Gastrocnemius medialis (tissue), 4 donors: ENCODE measurements around the gene OBP2A.

ENCODE experiments used
- POLR2A ChIP-seq, 2 donors: fragments of 450-650 bp; IDR thresholded peaks; one replicate each; pipeline ENCODE4 v1.6.1; 2017; ENCODE audit warnings: antibody characterized with exemption in 2 of 2, mild to moderate bottlenecking in 2 of 2, moderate library complexity in 2 of 2
- TF ChIP-seq, protein P1 (sequence below), 5 experiments: fragments of 450-650 bp in 3 of 5; fragments of 200-600 bp in 2 of 5; sonication (generic) in 2 of 5; IDR thresholded peaks in 4 of 5; conservative IDR thresholded peaks in 1 of 5; 1 replicate in 4 of 5; 2 replicates in 1 of 5; pipeline ENCODE4 v1.5.1; 2016 to 2019; ENCODE audit warnings: antibody characterized with exemption in 5 of 5, mild to moderate bottlenecking in 3 of 5, moderate library complexity in 3 of 5

DNA sequence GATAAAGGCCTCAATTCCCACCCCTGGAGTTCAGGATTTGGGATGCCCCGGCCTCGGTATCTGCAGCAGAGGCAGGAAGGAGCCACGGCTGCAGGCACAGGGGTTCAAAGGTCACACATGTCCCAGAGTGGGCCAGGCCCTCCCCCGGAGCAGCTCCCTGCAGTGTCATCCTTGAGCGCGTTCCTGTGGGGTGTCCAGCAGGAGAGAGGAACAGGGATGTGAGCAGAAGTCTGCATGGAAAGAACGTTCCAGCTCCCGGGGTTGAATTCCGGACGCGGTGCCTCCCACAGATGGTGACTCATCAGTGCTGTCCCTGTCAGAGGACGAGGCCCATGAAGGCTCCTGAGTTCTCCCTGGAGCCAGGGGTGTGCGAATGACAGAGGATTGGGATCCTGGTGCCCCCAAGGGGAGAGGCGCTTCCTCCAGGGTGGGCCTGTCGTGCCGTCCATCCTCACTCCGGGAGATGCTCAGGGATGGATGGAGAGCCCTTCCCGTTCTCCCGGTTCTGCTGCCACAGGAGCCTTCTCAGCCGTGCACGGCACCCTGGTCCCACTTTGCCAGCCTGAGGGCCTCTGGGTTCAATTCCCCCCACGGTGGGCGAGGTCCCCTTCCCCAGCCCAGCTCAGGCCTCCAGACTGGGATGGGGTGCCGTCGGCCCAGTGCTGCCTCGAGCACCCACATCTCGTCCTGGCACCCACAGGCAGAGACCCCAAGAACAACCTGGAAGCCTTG, 21.6 kb upstream of the OBP2A start:
- TF ChIP-seq, protein P1, sequence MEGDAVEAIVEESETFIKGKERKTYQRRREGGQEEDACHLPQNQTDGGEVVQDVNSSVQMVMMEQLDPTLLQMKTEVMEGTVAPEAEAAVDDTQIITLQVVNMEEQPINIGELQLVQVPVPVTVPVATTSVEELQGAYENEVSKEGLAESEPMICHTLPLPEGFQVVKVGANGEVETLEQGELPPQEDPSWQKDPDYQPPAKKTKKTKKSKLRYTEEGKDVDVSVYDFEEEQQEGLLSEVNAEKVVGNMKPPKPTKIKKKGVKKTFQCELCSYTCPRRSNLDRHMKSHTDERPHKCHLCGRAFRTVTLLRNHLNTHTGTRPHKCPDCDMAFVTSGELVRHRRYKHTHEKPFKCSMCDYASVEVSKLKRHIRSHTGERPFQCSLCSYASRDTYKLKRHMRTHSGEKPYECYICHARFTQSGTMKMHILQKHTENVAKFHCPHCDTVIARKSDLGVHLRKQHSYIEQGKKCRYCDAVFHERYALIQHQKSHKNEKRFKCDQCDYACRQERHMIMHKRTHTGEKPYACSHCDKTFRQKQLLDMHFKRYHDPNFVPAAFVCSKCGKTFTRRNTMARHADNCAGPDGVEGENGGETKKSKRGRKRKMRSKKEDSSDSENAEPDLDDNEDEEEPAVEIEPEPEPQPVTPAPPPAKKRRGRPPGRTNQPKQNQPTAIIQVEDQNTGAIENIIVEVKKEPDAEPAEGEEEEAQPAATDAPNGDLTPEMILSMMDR (IDR thresholded peaks at IDR 0.05 in 4 of 5, conservative IDR thresholded peaks at IDR 0.05 in 1 of 5): no peak
- no peak for TF ChIP-seq POLR2A (IDR thresholded peaks at IDR 0.05)
